HepG2 (cell line): ENCODE measurements around the gene SMAD3. TPM values are rescaled to one million over a fixed set of nuclear protein-coding genes. Genes with fewer than 3 reads are reported as not detected.

Experiments
- FOXP1 ChIP-seq, 2 experiments: fragments of 450-650 bp in 1 of 2; IDR thresholded peaks; 2 replicates each; pipeline ENCODE4 v1.6.1; 2017 to 2018; ENCODE audit warnings: antibody characterized with exemption in 1 of 2
- FOXP4 ChIP-seq: sonication (generic); formaldehyde crosslinking; IDR thresholded peaks from 2 replicates; pipeline ENCODE4 v1.4.0; 2020; ENCODE audit warnings: missing genetic modification reagents
- YY1 ChIP-seq: IDR thresholded peaks from 2 replicates; pipeline ENCODE4 v1.6.1; 2011; ENCODE audit warnings: low read length, low read depth, moderate library complexity, mild to moderate bottlenecking; ENCODE audit not compliant: insufficient read depth, insufficient replicate concordance
- ZNF646 ChIP-seq: sonication (generic); formaldehyde crosslinking; IDR thresholded peaks from 2 replicates; pipeline ENCODE4 v1.9.0; 2021; ENCODE audit warnings: mild to moderate bottlenecking, missing genetic modification reagents
- polyA plus RNA-seq, 8 experiments: library from polyadenylated mRNA; depleted of rRNA in 3 of 8; stranded (reverse) in 7 of 8; unstranded in 1 of 8; fragments of >200 nt; fragmentation: Illumina TruSeq in 4 of 8; extraction: Trizol in 4 of 8; gene quantifications; 2 replicates each; pipeline versions ENCODE4 v1.2.1 to v1.2.3, GENCODE V29; 2011 to 2016; ENCODE audit warnings: low read depth in 4 of 8, missing spikeins in 1 of 8, mixed read lengths in 1 of 8; ENCODE audit not compliant: insufficient read depth in 1 of 8
- total RNA-seq, 5 experiments: library from RNA; depleted of rRNA; stranded (reverse); fragments of >200 nt; fragmentation: Illumina TruSeq; extraction: Trizol; gene quantifications; 2 replicates each; pipeline ENCODE4 v1.2.3, GENCODE V29; 2016; ENCODE audit warnings: low read depth in 1 of 5

SMAD3 gene
- total and polyA plus RNA-seq, 2 of the 13 experiments (the other 11 are each of a cell fraction or from before 2014, with no cell fraction given), result 8.6 to 56.3 TPM

- TF ChIP-seq ZNF646 (CRISPR knock-in tag) (no peak), FOXP4 (CRISPR knock-in tag) (peak; percentile 76), YY1 (no peak), FOXP1 (IDR thresholded peaks at IDR 0.05) (no peak), FOXP1 (CRISPR knock-in tag; IDR thresholded peaks at IDR 0.05) (peak; percentile 59)
Observed at GRCh38 chr15:67082007-67082536, 16.7 kb downstream of the SMAD3 start (continued).
